OCI-LY7 (cell line): Measurements from ENCODE around the gene ANKRD40. TPM values are rescaled to one million over a fixed set of nuclear protein-coding genes. Genes with fewer than 3 reads are reported as not detected.

Experiments used
- BruUV-seq: library from RNA; stranded (reverse); fragments of 400-500 nt; replicated peaks from 2 replicates; lab custom pipeline; 2021; lab: Mats Ljungman, UMichigan
- CTCF ChIA-PET: fragments of 300-600 bp; sonication (Branson Sonifier 250); formaldehyde crosslinking; loops from one replicate; lab custom pipeline; 2022; ENCODE audit warnings: antibody characterized with exemption; ENCODE audit not compliant: unreplicated experiment; lab: Charles Lee
- POLR2A ChIA-PET: fragments of 300-600 bp; sonication (Branson Sonifier 250); formaldehyde crosslinking; loops from one replicate; lab custom pipeline; 2022; ENCODE audit warnings: antibody characterized with exemption; lab: Charles Lee
- DNase-seq: peaks from one replicate; pipeline ENCODE4 v3.0.0-alpha.2; 2015; ENCODE audit warnings: low spot score
- H2AFZ ChIP-seq: fragments of 200-600 bp; sonication (generic), shearing (Covaris generic); 2 replicates; pipeline ENCODE4 v1.6.1; 2014; ENCODE audit warnings: mild to moderate bottlenecking, antibody characterized with exemption, low read length, moderate library complexity
- H3K27ac ChIP-seq: fragments of 200-600 bp; sonication (generic); 2 replicates; pipeline ENCODE4 v1.5.1; 2014; ENCODE audit warnings: mixed run types, low read depth, mild to moderate bottlenecking, moderate library complexity, low read length, inconsistent platforms; ENCODE audit not compliant: poor library complexity, severe bottlenecking
- H3K36me3 ChIP-seq: fragments of 200-600 bp; sonication (generic); 2 replicates; pipeline ENCODE4 v1.6.1; 2014; ENCODE audit warnings: mild to moderate bottlenecking, antibody characterized with exemption, low read length, moderate library complexity, mixed read lengths; ENCODE audit not compliant: insufficient read depth
- H3K4me1 ChIP-seq: fragments of 200-600 bp; sonication (generic); 2 replicates; pipeline ENCODE4 v1.5.1; 2014; ENCODE audit warnings: mild to moderate bottlenecking, low read length; ENCODE audit not compliant: insufficient read depth, poor library complexity, severe bottlenecking
- H3K4me2 ChIP-seq: fragments of 200-600 bp; sonication (generic); 2 replicates; pipeline ENCODE4 v1.6.1; 2014; ENCODE audit warnings: mild to moderate bottlenecking, low read length
- H3K4me3 ChIP-seq: fragments of 200-600 bp; sonication (generic); 2 replicates; pipeline ENCODE4 v1.5.1; 2014; ENCODE audit warnings: mild to moderate bottlenecking, low read depth, low read length; ENCODE audit not compliant: poor library complexity, severe bottlenecking
- H3K79me2 ChIP-seq: fragments of 200-600 bp; sonication (generic); 2 replicates; pipeline ENCODE4 v1.6.1; 2016; ENCODE audit warnings: low read depth, mild to moderate bottlenecking, low read length, moderate library complexity, mixed read lengths; ENCODE audit not compliant: insufficient read depth
- H3K9me2 ChIP-seq: fragments of 200-600 bp; sonication (generic); 2 replicates; pipeline ENCODE4 v1.6.1; 2016; ENCODE audit warnings: mild to moderate bottlenecking, low read length, mixed read lengths; ENCODE audit not compliant: insufficient read depth
- H3K9me3 ChIP-seq: fragments of 200-600 bp; sonication (generic); 2 replicates; pipeline ENCODE4 v1.6.1; 2014; ENCODE audit warnings: mild to moderate bottlenecking, mixed run types, low read length, mixed read lengths
- H4K20me1 ChIP-seq: fragments of 200-600 bp; sonication (generic); 2 replicates; pipeline ENCODE4 v1.6.1; 2014; ENCODE audit warnings: mild to moderate bottlenecking, antibody characterized with exemption, low read length, moderate library complexity, mixed read lengths; ENCODE audit not compliant: insufficient read depth
- CTCF ChIP-seq: fragments of 200-600 bp; sonication (generic); conservative IDR thresholded peaks from 2 replicates; pipeline ENCODE4 v1.5.1; 2014; ENCODE audit warnings: mild to moderate bottlenecking, antibody characterized with exemption, low read length, moderate library complexity, mixed read lengths
- EZH2phosphoT487 ChIP-seq: fragments of 200-600 bp; sonication (generic); IDR thresholded peaks from 2 replicates; pipeline ENCODE4 v1.6.1; 2018; ENCODE audit warnings: low read depth, borderline replicate concordance, mild to moderate bottlenecking, mixed run types, antibody characterized with exemption, low read length, moderate library complexity, mixed read lengths
- intact Hi-C: fragments of 100-400 bp; cut with micrococcal nuclease; formaldehyde crosslinking; loops from one replicate; pipeline ENCODE4 v1.10.0; 2022; ENCODE audit not compliant: unreplicated experiment
- total RNA-seq, 2 experiments: library from RNA; depleted of rRNA in 1 of 2; stranded (reverse); fragments of >200 nt in 1 of 2; shearing (Covaris generic) in 1 of 2; gene quantifications; 2 replicates each; pipeline ENCODE4 v1.2.3, GENCODE V29; 2014 to 2022

ANKRD40 gene
- total RNA-seq, 2 experiments from 2014 or later, result 27.7 to 47.9 TPM

- Histone ChIP-seq H3K4me1 (no peaks in the 10 kb centered on the region), H3K4me2 (no peak overlapping the region), H4K20me1 (no peaks in the 10 kb centered on the region; the same call in 1 of the 2 replicates), H3K27ac (no peak overlapping the region), H3K79me2 (peaks cover 7% of the 10 kb centered on the region; the same call in 1 of the 2 replicates), H2AFZ (no peak overlapping the region), H3K9me3 (no peaks in the 10 kb centered on the region), H3K4me3 (no peak overlapping the region), H3K9me2 (no peaks in the 10 kb centered on the region), H3K36me3 (peaks cover 97% of the 10 kb centered on the region)
- no peak for DNase-seq
- BruUV-seq, result no TSS peak
- intact Hi-C loops, result no loop called here
- ChIA-PET CTCF (no interaction called here), POLR2A (interaction anchor here (0.8 to 1.2 kb wide), 2 partner anchors 12 to 491 kb away, joined by 3 to 4 read pairs; no protein-coding TSS in a partner anchor)
- TF ChIP-seq CTCF (no peak), EZH2phosphoT487 (no peak)
These were observed 11.3 kb downstream of the ANKRD40 start for GRCh38 chr17:50696365-50696879.

GRCh38 chr17:50693036-50693682, 14.6 kb downstream of the ANKRD40 start:
- DNase-seq, result no peak
- H3K9me3 ChIP-seq, result no peaks in the 10 kb centered on the region
- intact Hi-C loops, result no loop called here
- ChIA-PET CTCF (no interaction called here), POLR2A (interaction anchor here (1.0 kb wide), 1 partner anchor 29 kb away, joined by 6 read pairs; no protein-coding TSS in a partner anchor)
- H3K36me3 ChIP-seq, result peaks cover 67% of the 10 kb centered on the region
- no peak overlapping the region for H3K4me3 ChIP-seq
- no TSS peak for BruUV-seq
- TF ChIP-seq EZH2phosphoT487 (no peak), CTCF (no peak)
- no peak overlapping the region for H3K27ac ChIP-seq
- no peak overlapping the region for H3K4me2 ChIP-seq
- H3K4me1 ChIP-seq, result no peaks in the 10 kb centered on the region
- no peaks in the 10 kb centered on the region; the same call in 1 of the 2 replicates for H3K79me2 ChIP-seq
- H2AFZ ChIP-seq, result no peak overlapping the region
- H4K20me1 ChIP-seq, result no peaks in the 10 kb centered on the region; the same call in 1 of the 2 replicates
- H3K9me2 ChIP-seq, result no peaks in the 10 kb centered on the region
